ENCODE data around the gene MGLL. TPM values are rescaled to one million over a fixed set of nuclear protein-coding genes. Genes with fewer than 3 reads are reported as not detected.

The MGLL gene
- total and polyA plus RNA-seq, 9 of the 15 experiments (the other 6 are each of a cell fraction or from before 2014, with no cell fraction given) = 0.12 to 0.32 (median 0.18) TPM; not detected in 6

GRCh38 chr3:127645371-127646015, 176.8 kb downstream of the MGLL start:
- DNase-seq (ENCODE audit: extremely low read depth in 1 of 4, low spot score in 3 of 4) (no peak), ATAC-seq (no peak), FAIRE-seq (no peak)
- no TSS peak for BruUV-seq (replicated peaks)
- Histone ChIP-seq H3K36me3 (ENCODE audit: control insufficient read depth, insufficient read depth, low read length) (peaks cover 12% of the 10 kb centered on the region; the same call in 2 of the 3 replicates), H3K9me3 (replicated peaks; ENCODE audit: control insufficient read depth, insufficient read depth, low read depth, low read length) (no peaks in the 10 kb centered on the region), H3K4me3 (no peak overlapping the region), H3K9ac (ENCODE audit: insufficient read depth in 1 of 2, low read depth in 2 of 2, low read length in 2 of 2) (no peak overlapping the region; a peak in 1 of 4 replicates), H3K79me2 (ENCODE audit: control insufficient read depth, insufficient read depth, low read length) (no peaks in the 10 kb centered on the region), H3K4me1 (replicated peaks in 1 of 2; ENCODE audit: control insufficient read depth in 2 of 2, insufficient read depth in 2 of 2, low read length in 2 of 2) (no peaks in the 10 kb centered on the region), H3K27ac (ENCODE audit: extremely low read depth, low read depth, low read length) (no peak overlapping the region), H3K27me3 (ENCODE audit: control insufficient read depth in 2 of 2, insufficient read depth in 2 of 2, low read length in 2 of 2) (no peaks in the 10 kb centered on the region), H3K9me1 (ENCODE audit: control insufficient read depth, insufficient read depth, low read length) (no peaks in the 10 kb centered on the region), H3K4me2 (ENCODE audit: insufficient read depth, low read length) (no peak overlapping the region), H2AFZ (ENCODE audit: low read depth, low read length) (no peak overlapping the region), H4K20me1 (replicated peaks; ENCODE audit: control insufficient read depth, insufficient read depth, low read length) (no peaks in the 10 kb centered on the region)
- intact Hi-C loops (cut with micrococcal nuclease) (no loop called here), in situ Hi-C loops (cut with MboI) (no loop called here)
- 89% methylated on average over 6 of the region's 8 CpGs for WGBS (ENCODE audit: insufficient coverage, low coverage, missing lambda C conversion rate)
- CTCF ChIA-PET (ENCODE audit: low intra/inter-chr PET ratio) = no interaction called here
- POLR2A ChIA-PET = interaction anchor here (0.6 to 1.2 kb wide), 2 partner anchors 13 to 1174 kb away, joined by 3 to 5 read pairs; no protein-coding TSS in a partner anchor
- TF ChIP-seq IFI16 (CRISPR knock-in tag; IDR thresholded peaks at IDR 0.05) = no peak
- TF ChIP-seq HEY1 (CRISPR knock-in tag; IDR thresholded peaks at IDR 0.05; ENCODE audit: borderline replicate concordance) = no peak
- no peak for TF ChIP-seq ETS2 (tag; IDR thresholded peaks at IDR 0.05; ENCODE audit: borderline replicate concordance, poor library complexity, severe bottlenecking)
- no peak for TF ChIP-seq ZC3H8 (IDR thresholded peaks at IDR 0.05)
- no peak for TF ChIP-seq MTA1 (IDR thresholded peaks at IDR 0.05; ENCODE audit: borderline replicate concordance)
- no peak for TF ChIP-seq ILK (tag; IDR thresholded peaks at IDR 0.05; ENCODE audit: borderline replicate concordance, low read depth)
- TF ChIP-seq CHCHD3 (CRISPR knock-in tag; IDR thresholded peaks at IDR 0.05) = no peak
- no peak for TF ChIP-seq SAP30 (IDR thresholded peaks at IDR 0.05; ENCODE audit: borderline replicate concordance, insufficient read depth, low read depth, low read length, poor library complexity, severe bottlenecking)
- no peak for TF ChIP-seq ZNF449 (CRISPR knock-in tag; IDR thresholded peaks at IDR 0.05)
- TF ChIP-seq CBX8 (IDR thresholded peaks at IDR 0.05; ENCODE audit: borderline replicate concordance, extremely low read depth, low read depth, low read length, poor library complexity, severe bottlenecking) = no peak
- no peak for TF ChIP-seq ZBED1 (IDR thresholded peaks at IDR 0.05)
- no peak for TF ChIP-seq REST (IDR thresholded peaks at IDR 0.05; ENCODE audit: borderline replicate concordance)
- TF ChIP-seq REST (CRISPR knock-in tag; IDR thresholded peaks at IDR 0.05; ENCODE audit: low read depth) = no peak
